Measurements from ENCODE around the gene SMYD3. TPM values are rescaled to one million over a fixed set of nuclear protein-coding genes. Genes with fewer than 3 reads are reported as not detected.

Gene SMYD3
- total and polyA plus RNA-seq, 2 of the 13 experiments (the other 11 are each of a cell fraction or from before 2014, with no cell fraction given), result 27.7 to 35.8 TPM

DNA sequence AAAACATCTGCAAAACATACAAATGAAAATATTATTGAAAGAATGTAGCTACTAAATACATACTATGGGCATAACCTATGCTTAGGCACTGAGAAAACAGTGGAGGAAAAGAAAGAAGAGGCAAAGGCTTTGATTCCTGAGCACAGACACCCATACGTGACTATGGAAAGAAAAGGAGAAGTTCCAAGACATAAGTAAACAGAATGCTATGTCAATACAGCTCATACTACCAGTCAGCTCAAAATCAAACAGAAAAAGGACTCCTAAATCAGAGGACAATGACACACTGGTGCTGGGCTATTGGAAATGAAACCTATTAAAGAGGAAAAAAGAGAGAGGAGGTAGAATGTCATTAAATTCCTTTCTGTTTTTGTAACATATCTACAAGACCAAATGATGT, 225.4 kb downstream of the SMYD3 start (continued):
- TF ChIP-seq, protein P1, sequence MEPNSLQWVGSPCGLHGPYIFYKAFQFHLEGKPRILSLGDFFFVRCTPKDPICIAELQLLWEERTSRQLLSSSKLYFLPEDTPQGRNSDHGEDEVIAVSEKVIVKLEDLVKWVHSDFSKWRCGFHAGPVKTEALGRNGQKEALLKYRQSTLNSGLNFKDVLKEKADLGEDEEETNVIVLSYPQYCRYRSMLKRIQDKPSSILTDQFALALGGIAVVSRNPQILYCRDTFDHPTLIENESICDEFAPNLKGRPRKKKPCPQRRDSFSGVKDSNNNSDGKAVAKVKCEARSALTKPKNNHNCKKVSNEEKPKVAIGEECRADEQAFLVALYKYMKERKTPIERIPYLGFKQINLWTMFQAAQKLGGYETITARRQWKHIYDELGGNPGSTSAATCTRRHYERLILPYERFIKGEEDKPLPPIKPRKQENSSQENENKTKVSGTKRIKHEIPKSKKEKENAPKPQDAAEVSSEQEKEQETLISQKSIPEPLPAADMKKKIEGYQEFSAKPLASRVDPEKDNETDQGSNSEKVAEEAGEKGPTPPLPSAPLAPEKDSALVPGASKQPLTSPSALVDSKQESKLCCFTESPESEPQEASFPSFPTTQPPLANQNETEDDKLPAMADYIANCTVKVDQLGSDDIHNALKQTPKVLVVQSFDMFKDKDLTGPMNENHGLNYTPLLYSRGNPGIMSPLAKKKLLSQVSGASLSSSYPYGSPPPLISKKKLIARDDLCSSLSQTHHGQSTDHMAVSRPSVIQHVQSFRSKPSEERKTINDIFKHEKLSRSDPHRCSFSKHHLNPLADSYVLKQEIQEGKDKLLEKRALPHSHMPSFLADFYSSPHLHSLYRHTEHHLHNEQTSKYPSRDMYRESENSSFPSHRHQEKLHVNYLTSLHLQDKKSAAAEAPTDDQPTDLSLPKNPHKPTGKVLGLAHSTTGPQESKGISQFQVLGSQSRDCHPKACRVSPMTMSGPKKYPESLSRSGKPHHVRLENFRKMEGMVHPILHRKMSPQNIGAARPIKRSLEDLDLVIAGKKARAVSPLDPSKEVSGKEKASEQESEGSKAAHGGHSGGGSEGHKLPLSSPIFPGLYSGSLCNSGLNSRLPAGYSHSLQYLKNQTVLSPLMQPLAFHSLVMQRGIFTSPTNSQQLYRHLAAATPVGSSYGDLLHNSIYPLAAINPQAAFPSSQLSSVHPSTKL (CRISPR knock-in tag; IDR thresholded peaks at IDR 0.05), result peak; percentile 63; the same call in 1 of the 2 replicates
- peak; percentile 88 for TF ChIP-seq FOXA3 (CRISPR knock-in tag; IDR thresholded peaks at IDR 0.05)
- TF ChIP-seq KAT8 (CRISPR knock-in tag; IDR thresholded peaks at IDR 0.05), result peak; percentile 25; the same call in 1 of the 2 replicates
- TF ChIP-seq SAP130 (CRISPR knock-in tag; IDR thresholded peaks at IDR 0.05; ENCODE audit: low read depth), result peak; percentile 29; the same call in 1 of the 2 replicates
- TF ChIP-seq, protein P2, sequence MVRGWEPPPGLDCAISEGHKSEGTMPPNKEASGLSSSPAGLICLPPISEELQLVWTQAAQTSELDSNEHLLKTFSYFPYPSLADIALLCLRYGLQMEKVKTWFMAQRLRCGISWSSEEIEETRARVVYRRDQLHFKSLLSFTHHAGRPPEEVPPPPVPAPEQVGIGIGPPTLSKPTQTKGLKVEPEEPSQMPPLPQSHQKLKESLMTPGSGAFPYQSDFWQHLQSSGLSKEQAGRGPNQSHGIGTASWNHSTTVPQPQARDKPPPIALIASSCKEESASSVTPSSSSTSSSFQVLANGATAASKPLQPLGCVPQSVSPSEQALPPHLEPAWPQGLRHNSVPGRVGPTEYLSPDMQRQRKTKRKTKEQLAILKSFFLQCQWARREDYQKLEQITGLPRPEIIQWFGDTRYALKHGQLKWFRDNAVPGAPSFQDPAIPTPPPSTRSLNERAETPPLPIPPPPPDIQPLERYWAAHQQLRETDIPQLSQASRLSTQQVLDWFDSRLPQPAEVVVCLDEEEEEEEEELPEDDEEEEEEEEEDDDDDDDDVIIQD (CRISPR knock-in tag; IDR thresholded peaks at IDR 0.05; ENCODE audit: low read depth), result 0 out of 2 replicates have a peak, but pooled peaks have one; percentile 43
- no peak for TF ChIP-seq ERF (CRISPR knock-in tag; IDR thresholded peaks at IDR 0.05)
- no peak for TF ChIP-seq ZNF501 (CRISPR knock-in tag; IDR thresholded peaks at IDR 0.05)
- TF ChIP-seq, protein P3, sequence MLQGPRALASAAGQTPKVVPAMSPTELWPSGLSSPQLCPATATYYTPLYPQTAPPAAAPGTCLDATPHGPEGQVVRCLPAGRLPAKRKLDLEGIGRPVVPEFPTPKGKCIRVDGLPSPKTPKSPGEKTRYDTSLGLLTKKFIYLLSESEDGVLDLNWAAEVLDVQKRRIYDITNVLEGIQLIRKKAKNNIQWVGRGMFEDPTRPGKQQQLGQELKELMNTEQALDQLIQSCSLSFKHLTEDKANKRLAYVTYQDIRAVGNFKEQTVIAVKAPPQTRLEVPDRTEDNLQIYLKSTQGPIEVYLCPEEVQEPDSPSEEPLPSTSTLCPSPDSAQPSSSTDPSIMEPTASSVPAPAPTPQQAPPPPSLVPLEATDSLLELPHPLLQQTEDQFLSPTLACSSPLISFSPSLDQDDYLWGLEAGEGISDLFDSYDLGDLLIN (CRISPR knock-in tag; IDR thresholded peaks at IDR 0.05; ENCODE audit: borderline replicate concordance), result no peak
- no peak for TF ChIP-seq ZNF260 (CRISPR knock-in tag; IDR thresholded peaks at IDR 0.05; ENCODE audit: borderline replicate concordance, low read depth)
- 0 out of 2 replicates have a peak, but pooled peaks have one; percentile 32 for TF ChIP-seq ZNF12 (CRISPR knock-in tag; IDR thresholded peaks at IDR 0.05)
- TF ChIP-seq ELF3 (CRISPR knock-in tag; IDR thresholded peaks at IDR 0.05), result peak; percentile 44; the same call in 1 of the 2 replicates
- TF ChIP-seq, protein P4, sequence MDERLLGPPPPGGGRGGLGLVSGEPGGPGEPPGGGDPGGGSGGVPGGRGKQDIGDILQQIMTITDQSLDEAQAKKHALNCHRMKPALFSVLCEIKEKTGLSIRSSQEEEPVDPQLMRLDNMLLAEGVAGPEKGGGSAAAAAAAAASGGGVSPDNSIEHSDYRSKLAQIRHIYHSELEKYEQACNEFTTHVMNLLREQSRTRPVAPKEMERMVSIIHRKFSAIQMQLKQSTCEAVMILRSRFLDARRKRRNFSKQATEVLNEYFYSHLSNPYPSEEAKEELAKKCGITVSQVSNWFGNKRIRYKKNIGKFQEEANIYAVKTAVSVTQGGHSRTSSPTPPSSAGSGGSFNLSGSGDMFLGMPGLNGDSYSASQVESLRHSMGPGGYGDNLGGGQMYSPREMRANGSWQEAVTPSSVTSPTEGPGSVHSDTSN (CRISPR knock-in tag; IDR thresholded peaks at IDR 0.05), result no peak
- TF ChIP-seq, protein P5, sequence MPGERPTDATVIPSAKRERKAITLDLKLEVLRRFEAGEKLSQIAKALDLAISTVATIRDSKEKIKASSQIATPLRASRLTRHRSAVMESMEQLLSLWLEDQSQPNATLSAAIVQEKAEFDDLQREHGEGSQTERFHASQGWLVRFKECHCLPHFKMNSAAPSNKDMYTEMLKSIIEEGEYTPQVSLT (CRISPR knock-in tag; IDR thresholded peaks at IDR 0.05; ENCODE audit: borderline replicate concordance, low read depth), result no peak
- 0 out of 2 replicates have a peak, but pooled peaks have one; percentile 48 for TF ChIP-seq ZNF644 (CRISPR knock-in tag; IDR thresholded peaks at IDR 0.05; ENCODE audit: low read depth)
- TF ChIP-seq FOXA1 (IDR thresholded peaks at IDR 0.05), result peak; percentile 76
- TF ChIP-seq FOXA1 (CRISPR knock-in tag; IDR thresholded peaks at IDR 0.05), result peak; percentile 77
- TF ChIP-seq SOX13 (IDR thresholded peaks at IDR 0.05), result no peak
- peak in 1 of 2 experiments; percentile 53; a peak in 1 of 4 replicates for TF ChIP-seq SOX13 (CRISPR knock-in tag; conservative IDR thresholded peaks at IDR 0.05 in 1 of 2, IDR thresholded peaks at IDR 0.05 in 1 of 2)
- TF ChIP-seq FOXO1 (CRISPR knock-in tag; IDR thresholded peaks at IDR 0.05), result 0 out of 2 replicates have a peak, but pooled peaks have one; percentile 15
- peak; percentile 38; the same call in 1 of the 2 replicates for TF ChIP-seq GATAD2A (CRISPR knock-in tag; IDR thresholded peaks at IDR 0.05)
- 0 out of 2 replicates have a peak, but pooled peaks have one; percentile 17 for TF ChIP-seq MAFF (IDR thresholded peaks at IDR 0.05; ENCODE audit: low read depth, low read length)
- 0 out of 2 replicates have a peak, but pooled peaks have one; percentile 36 for TF ChIP-seq HDAC2 (CRISPR knock-in tag; IDR thresholded peaks at IDR 0.05)
